ENCODE data around the gene SLC1A3. TPM values are rescaled to one million over a fixed set of nuclear protein-coding genes. Genes with fewer than 3 reads are reported as not detected.

The SLC1A3 gene
- 20.5 TPM for polyA plus RNA-seq (2012; ENCODE audit: insufficient read length, low read depth)

GRCh38 chr5:36606428-36607113 lies at the start of gene SLC1A3:
Gene SLC1A3 (plus strand): TSS chr5:36606606. CDS start chr5:36608424, 1,818 bp downstream.
- TF ChIP-seq SIN3A (IDR thresholded peaks at IDR 0.05; ENCODE audit: borderline replicate concordance, insufficient read depth, low read length) (0 out of 2 replicates have a peak, but pooled peaks have one; percentile 20), REST (IDR thresholded peaks at IDR 0.05; ENCODE audit: insufficient read depth in 1 of 2, low read depth in 2 of 2, low read length in 2 of 2) (no peak), POLR2AphosphoS5 (IDR thresholded peaks at IDR 0.05; ENCODE audit: low read depth, low read length) (peak; percentile 91), TAF1 (IDR thresholded peaks at IDR 0.05; ENCODE audit: borderline replicate concordance, insufficient read depth, low read length) (peak; percentile 81), FOXP2 (optimal IDR thresholded peaks at IDR 0.05; ENCODE audit: borderline replicate concordance, extremely low read depth, extremely low read length, insufficient read depth) (no peak)

- TF ChIP-seq REST (IDR thresholded peaks at IDR 0.05; ENCODE audit: insufficient read depth in 1 of 2, low read depth in 2 of 2, low read length in 2 of 2) (no peak), FOXP2 (optimal IDR thresholded peaks at IDR 0.05; ENCODE audit: borderline replicate concordance, extremely low read depth, extremely low read length, insufficient read depth) (no peak), TAF1 (IDR thresholded peaks at IDR 0.05; ENCODE audit: borderline replicate concordance, insufficient read depth, low read length) (no peak), POLR2AphosphoS5 (IDR thresholded peaks at IDR 0.05; ENCODE audit: low read depth, low read length) (no peak), SIN3A (IDR thresholded peaks at IDR 0.05; ENCODE audit: borderline replicate concordance, insufficient read depth, low read length) (no peak)
Measured at GRCh38 chr5:36558641-36559040, 47.8 kb upstream of the SLC1A3 start.

GRCh38 chr5:36561601-36562000 lies 44.8 kb upstream of the SLC1A3 start:
- TF ChIP-seq SIN3A (IDR thresholded peaks at IDR 0.05; ENCODE audit: borderline replicate concordance, insufficient read depth, low read length) (no peak), POLR2AphosphoS5 (IDR thresholded peaks at IDR 0.05; ENCODE audit: low read depth, low read length) (no peak), TAF1 (IDR thresholded peaks at IDR 0.05; ENCODE audit: borderline replicate concordance, insufficient read depth, low read length) (no peak), REST (IDR thresholded peaks at IDR 0.05; ENCODE audit: insufficient read depth in 1 of 2, low read depth in 2 of 2, low read length in 2 of 2) (no peak), FOXP2 (optimal IDR thresholded peaks at IDR 0.05; ENCODE audit: borderline replicate concordance, extremely low read depth, extremely low read length, insufficient read depth) (no peak)

- TF ChIP-seq POLR2AphosphoS5 (IDR thresholded peaks at IDR 0.05; ENCODE audit: low read depth, low read length), result no peak
Measured at GRCh38 chr5:36569491-36569890, 36.9 kb upstream of the SLC1A3 start.

- TF ChIP-seq TAF1 (IDR thresholded peaks at IDR 0.05; ENCODE audit: borderline replicate concordance, insufficient read depth, low read length) (no peak), POLR2AphosphoS5 (IDR thresholded peaks at IDR 0.05; ENCODE audit: low read depth, low read length) (no peak)
Measured at GRCh38 chr5:36570301-36571095, 35.9 kb upstream of the SLC1A3 start.

Measured in PFSK-1 (cell line).